Osteocyte (in vitro differentiated cells): Measurements from ENCODE around the gene SLC29A2. TPM values are rescaled to one million over a fixed set of nuclear protein-coding genes. Genes with fewer than 3 reads are reported as not detected.

Experiments used
- DNase-seq: peaks from one replicate; pipeline ENCODE4 v3.0.0; 2021; ENCODE audit warnings: mixed read lengths; ENCODE audit not compliant: unreplicated experiment; ENCODE audit errors: extremely low spot score
- H3K27ac Mint-ChIP-seq: one replicate; pipeline ENCODE4 v1.8.0; 2021; ENCODE audit warnings: mild to moderate bottlenecking, mixed read lengths; ENCODE audit not compliant: unreplicated experiment
- H3K27me3 Mint-ChIP-seq: one replicate; pipeline ENCODE4 v1.8.0; 2021; ENCODE audit warnings: mixed read lengths; ENCODE audit not compliant: unreplicated experiment
- H3K36me3 Mint-ChIP-seq: one replicate; pipeline ENCODE4 v1.8.0; 2021; ENCODE audit warnings: mixed read lengths; ENCODE audit not compliant: unreplicated experiment
- H3K4me1 Mint-ChIP-seq: one replicate; pipeline ENCODE4 v1.8.0; 2021; ENCODE audit warnings: mixed read lengths; ENCODE audit not compliant: unreplicated experiment
- H3K4me3 Mint-ChIP-seq: one replicate; pipeline ENCODE4 v1.8.0; 2021; ENCODE audit warnings: mild to moderate bottlenecking, moderate library complexity, mixed read lengths; ENCODE audit not compliant: unreplicated experiment
- H3K9me3 Mint-ChIP-seq: one replicate; pipeline ENCODE4 v1.8.0; 2021; ENCODE audit warnings: mixed read lengths; ENCODE audit not compliant: unreplicated experiment
- total RNA-seq: library from RNA; stranded (reverse); gene quantifications from 2 replicates; pipeline ENCODE4 v1.2.1, GENCODE V29; 2021
- TF ChIP-seq, protein P1 (sequence below): fragments of 200-600 bp; sonication (generic); IDR thresholded peaks from 2 replicates; pipeline ENCODE4 v1.5.0; 2021; ENCODE audit warnings: antibody characterized with exemption, mild to moderate bottlenecking, moderate library complexity

Gene SLC29A2
- total RNA-seq, 1 donor from 2014 or later: 3.6 TPM

DNA sequence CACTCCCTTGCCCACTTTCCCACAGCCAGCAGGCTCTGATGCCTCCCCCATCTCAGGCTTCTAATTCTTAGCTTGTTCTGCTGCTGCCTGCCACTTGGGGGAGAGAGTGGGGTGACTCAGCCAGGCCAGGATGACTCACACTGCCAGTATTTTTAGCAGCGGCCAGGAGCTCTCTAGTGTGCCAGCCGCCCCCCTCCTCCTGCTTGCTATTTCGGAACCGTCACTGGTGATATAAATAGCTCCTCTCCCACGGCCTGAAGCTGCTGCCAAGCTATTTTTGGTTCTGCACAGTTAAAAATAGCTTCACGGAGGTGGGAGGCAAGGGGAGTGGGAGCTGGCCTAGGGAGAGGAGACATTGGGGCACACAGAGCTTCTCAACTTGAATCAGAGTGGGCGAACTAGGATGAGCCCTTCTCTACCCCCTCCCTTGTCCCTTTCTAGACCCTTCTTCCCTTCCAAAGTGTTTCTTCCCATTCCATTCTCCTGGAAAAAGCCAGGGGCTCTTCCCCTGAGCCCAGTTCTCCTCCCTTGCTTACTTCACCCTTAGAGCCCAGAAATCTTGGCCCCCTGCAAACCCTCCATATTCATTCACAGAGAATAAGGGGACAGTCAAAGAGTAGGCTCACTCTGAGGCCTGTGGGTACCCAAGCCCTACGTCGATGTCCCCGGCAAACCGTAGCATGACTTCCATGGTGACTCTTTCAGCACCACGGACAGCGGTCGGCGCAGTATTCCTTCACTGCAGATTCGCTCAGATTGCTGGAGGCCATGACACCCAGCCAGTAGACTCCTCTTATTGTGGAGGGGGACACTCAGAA is 46.8 kb upstream of the SLC29A2 start:
- no peak overlapping the region for H3K4me3 Mint-ChIP-seq
- H3K27me3 Mint-ChIP-seq: peaks cover 10% of the 10 kb centered on the region
- peak; percentile 92 for DNase-seq

DNA sequence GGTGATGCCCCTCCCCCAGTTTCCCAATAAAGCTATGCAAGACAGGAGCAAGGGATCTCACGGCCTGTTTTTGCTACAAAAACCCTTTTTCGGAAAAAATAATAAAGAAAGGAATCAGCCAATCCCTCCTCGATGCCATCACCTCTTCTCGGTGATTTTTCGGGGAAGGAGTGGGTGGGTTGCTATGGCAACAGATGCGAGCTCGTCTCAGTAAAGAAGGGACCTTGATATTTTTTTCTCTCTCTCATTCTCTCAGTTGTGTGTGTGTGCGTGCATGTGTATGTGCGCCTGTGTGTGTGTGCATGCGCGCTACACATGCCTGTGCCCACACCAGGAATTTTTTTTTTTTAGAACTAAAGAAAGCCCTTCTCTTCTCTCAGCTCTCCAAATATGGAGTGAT is 45.4 kb upstream of the SLC29A2 start:
- H3K27ac Mint-ChIP-seq: no peak overlapping the region
- no peaks in the 10 kb centered on the region for H3K36me3 Mint-ChIP-seq
- TF ChIP-seq, protein P1, sequence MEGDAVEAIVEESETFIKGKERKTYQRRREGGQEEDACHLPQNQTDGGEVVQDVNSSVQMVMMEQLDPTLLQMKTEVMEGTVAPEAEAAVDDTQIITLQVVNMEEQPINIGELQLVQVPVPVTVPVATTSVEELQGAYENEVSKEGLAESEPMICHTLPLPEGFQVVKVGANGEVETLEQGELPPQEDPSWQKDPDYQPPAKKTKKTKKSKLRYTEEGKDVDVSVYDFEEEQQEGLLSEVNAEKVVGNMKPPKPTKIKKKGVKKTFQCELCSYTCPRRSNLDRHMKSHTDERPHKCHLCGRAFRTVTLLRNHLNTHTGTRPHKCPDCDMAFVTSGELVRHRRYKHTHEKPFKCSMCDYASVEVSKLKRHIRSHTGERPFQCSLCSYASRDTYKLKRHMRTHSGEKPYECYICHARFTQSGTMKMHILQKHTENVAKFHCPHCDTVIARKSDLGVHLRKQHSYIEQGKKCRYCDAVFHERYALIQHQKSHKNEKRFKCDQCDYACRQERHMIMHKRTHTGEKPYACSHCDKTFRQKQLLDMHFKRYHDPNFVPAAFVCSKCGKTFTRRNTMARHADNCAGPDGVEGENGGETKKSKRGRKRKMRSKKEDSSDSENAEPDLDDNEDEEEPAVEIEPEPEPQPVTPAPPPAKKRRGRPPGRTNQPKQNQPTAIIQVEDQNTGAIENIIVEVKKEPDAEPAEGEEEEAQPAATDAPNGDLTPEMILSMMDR: no peak
- H3K27me3 Mint-ChIP-seq: peaks cover 10% of the 10 kb centered on the region
- H3K4me3 Mint-ChIP-seq: no peak overlapping the region
- H3K9me3 Mint-ChIP-seq: no peaks in the 10 kb centered on the region
- DNase-seq: no peak
- H3K4me1 Mint-ChIP-seq: peaks cover 22% of the 10 kb centered on the region

More for the DNA sequence above, 46.8 kb upstream of the SLC29A2 start:
- Mint-ChIP-seq H3K4me1 (peaks cover 20% of the 10 kb centered on the region), H3K27ac (peak overlapping the region; percentile 72), H3K36me3 (peaks cover 2% of the 10 kb centered on the region), H3K9me3 (no peaks in the 10 kb centered on the region)
- TF ChIP-seq, protein P1: peak; percentile 48

DNA sequence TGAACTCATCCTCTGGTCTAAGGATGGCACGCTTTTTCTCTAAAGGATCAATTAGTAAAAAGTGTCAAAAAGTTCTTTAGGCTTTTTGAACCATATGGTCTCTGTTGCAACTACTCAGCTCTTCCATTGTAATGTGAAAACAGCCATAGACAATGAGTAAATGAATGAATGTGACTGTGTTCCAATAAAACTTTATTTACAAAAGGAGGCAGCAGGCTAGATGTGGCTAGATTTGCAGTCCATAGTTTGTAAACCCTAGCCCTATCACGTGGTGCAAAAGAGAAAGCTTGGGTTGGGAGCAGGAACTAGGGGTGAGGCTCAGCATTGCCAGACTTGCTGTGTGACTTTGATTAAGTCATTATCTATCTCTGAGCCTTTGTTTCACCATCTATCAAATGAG is 43.9 kb upstream of the SLC29A2 start:
- Mint-ChIP-seq H3K27ac (no peak overlapping the region), H3K4me1 (peaks cover 25% of the 10 kb centered on the region), H3K27me3 (peaks cover 6% of the 10 kb centered on the region), H3K36me3 (no peaks in the 10 kb centered on the region), H3K4me3 (no peak overlapping the region), H3K9me3 (no peaks in the 10 kb centered on the region)
- DNase-seq: no peak
- TF ChIP-seq, protein P1: no peak

DNA sequence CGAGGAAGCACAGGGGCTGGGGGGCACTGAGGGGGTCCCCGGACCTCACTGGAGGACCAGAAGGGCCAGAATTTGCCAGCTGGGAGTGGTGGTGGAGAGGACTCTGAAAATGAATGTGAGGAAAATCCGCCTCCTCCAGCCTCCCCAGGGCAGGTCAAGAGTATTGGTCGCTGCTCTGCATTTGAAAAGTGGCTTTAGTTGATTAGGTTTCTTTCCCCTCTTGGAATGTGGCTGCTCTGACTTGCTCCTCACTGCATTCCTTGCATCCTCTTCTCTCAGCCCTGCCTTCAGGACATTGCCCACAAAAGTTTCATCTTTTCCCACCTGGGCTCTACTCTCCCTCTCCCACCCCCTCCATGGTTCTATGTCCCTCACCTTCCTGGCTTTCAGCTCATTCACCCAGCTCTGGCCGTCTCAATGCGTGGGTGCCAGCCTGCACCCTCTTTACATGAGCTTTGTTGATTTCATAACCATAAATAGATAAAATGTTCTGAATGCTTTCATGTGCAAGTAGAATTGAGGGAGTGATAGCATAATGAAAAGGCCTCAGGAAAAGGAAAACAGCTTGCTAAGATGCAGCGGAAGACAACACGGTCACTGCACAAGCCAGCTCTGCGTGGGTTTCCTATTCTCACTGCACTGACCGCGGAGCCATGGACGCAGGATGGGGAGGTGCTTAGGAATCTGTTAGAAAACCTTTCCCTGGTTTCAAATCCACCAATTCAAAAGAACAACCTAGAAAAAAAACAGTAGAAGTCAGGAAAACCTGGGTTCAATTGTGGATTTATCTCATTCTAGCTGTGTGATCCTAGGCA is 42.8 kb upstream of the SLC29A2 start:
- Mint-ChIP-seq H3K27ac (no peak overlapping the region), H3K9me3 (no peaks in the 10 kb centered on the region), H3K36me3 (no peaks in the 10 kb centered on the region), H3K27me3 (peaks cover 5% of the 10 kb centered on the region), H3K4me3 (no peak overlapping the region), H3K4me1 (peaks cover 25% of the 10 kb centered on the region)
- TF ChIP-seq, protein P1: no peak
- no peak for DNase-seq

DNA sequence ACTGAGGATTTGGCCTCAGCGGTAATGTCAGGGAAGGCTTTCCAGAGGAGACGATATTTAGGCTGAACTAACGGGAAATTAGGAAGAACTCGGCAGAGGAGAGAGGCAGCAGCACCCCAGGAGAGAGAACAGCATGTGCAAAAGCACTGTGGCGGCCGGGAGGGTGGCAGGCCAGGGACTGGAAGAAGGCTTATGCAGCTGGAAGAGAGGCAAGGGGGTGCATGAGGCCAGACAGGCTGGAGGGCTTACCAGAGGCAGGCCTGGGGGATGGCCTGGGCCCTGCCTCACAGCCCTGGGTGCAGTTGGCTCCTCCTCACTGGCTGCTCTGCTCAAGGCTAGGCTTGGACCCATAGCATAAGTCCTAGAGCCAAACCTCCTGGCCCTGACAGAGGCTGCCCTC is 41.6 kb upstream of the SLC29A2 start:
- Mint-ChIP-seq H3K36me3 (no peaks in the 10 kb centered on the region), H3K27me3 (no peaks in the 10 kb centered on the region), H3K4me1 (peaks cover 18% of the 10 kb centered on the region), H3K9me3 (no peaks in the 10 kb centered on the region), H3K27ac (no peak overlapping the region), H3K4me3 (no peak overlapping the region)
- DNase-seq: no peak
- TF ChIP-seq, protein P1: no peak
